PFSK-1 (cell line): ENCODE measurements around the gene HIPK2.

Experiments
- POLR2AphosphoS5 ChIP-seq: IDR thresholded peaks from 2 replicates; pipeline ENCODE4 v1.6.1; 2012; ENCODE audit warnings: low read depth, mild to moderate bottlenecking, control low read depth, low read length, moderate library complexity
- TAF1 ChIP-seq: IDR thresholded peaks from 2 replicates; pipeline ENCODE4 v1.6.1; 2012; ENCODE audit warnings: low read length, control low read depth, borderline replicate concordance; ENCODE audit not compliant: insufficient read depth

DNA sequence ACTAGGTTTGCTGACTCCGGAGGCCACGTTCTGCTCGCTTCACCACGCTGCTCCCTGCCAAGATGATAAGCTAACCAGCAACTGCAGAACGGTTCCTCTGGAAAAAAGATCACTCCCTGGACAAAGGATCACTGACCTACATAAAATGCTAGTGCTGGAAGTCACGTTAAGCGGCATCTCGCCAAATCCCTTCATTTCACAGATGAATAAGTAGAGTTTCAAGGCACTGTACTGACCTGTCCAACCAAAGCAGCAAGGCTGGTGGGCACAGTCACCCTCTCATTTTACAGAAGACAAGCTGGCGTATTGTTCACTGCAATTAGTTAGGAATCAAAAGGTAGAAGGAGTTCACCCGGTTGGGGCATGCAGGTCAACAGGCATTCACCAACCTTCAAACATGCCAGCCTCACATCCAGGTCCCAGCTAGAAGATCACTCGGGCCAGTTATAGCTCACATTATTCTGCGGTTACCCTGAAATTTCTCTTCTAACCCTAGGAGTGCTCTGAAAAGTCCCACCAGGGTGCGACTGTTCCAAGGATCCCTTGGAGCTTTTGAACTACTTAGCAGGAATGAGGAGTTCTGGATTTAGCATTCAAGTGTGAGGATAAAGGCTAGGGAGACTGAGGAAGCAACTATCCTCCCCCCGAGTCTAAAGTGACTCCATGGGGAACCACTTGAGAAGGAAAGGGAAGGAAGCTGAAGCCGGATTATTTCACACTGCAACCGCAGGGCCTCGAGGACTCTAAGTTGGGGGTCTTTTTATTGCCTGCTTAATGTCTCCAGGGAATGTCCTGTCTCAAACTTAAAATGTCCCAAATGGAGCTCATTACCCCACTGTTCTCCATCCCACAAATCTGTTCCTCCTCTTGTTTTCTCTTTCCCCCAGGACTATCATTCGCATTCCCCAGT is 32.8 kb downstream of the HIPK2 start:
- TF ChIP-seq POLR2AphosphoS5 (no peak), TAF1 (no peak)
